ENCODE results near the gene STRN.
"Not testable (repeated sequence)": the region's sequence is repeated elsewhere in the genome, so short reads cannot be mapped to it uniquely, and the experiment has no call there.

STRN gene

DNA sequence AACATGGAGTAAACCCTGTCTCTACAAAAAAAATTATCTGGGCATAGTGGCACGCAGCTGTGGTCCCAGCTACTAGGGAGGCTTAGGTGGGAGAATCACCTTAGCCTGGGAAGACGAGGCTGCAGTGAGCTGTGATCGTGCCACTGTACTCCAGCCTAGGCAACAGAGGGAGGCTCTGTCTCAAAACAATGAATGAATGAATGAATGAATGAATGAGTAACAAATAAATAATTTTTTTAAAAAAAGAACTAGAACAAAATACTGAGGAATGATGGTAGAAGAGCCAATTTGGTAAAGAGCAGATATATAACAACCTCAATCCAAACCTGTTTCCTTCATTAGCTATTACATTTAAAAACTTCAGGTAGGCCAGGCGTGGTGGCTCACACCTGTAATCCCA is 60.1 kb downstream of the STRN start:
- no peak for DNase-seq

DNA sequence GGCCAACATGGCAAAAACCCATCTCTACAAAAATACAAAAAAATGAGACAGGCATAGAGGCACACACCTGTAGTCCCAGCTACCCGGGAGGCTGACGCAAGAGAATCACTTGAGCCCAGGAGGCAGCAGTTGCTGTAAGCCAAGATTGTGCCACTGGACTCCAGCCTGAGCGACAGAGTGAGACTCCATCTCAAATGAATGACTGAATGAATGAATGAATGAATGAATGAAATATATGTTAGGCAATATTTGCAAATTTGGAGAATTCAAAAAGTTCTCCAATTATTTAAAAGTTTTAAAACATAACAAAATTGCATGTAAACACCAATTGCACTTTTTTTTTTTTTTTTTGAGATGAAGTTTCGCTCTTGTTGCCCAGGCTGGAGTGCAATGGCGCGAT is 61.7 kb downstream of the STRN start:
- DNase-seq = no peak

DNA sequence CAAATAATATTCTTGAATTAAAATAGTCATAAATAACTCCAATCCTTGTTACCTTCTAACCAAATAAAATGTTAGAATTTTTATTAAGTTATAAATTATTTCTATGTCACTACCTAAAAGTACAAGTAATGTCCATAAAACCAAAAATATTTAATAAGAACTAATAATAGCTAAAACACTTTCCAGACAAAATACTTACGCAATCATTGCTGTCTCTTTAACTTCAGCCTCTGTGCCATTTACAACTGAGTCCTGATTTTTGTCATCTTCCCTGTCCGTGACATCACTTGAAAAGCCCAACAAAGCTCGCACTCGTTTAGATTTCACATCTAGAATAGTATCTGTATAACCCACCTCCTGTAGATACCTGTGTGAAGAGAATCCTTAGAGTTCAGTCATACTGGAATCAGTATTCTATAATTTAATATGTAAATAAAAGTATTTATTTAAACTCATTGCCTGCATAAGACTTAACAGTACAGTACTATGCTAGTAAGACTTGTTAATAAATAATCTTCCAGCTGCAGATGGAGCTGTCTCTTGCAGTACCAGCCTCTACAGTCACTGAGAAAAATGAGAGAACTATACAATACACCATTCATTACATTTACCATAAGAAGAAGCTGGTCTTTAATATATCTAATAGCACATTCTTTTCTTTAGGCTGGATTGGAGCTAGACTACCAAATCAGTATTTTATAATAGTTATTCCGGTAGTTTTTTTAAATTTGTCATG is 63.8 kb downstream of the STRN start:
- DNase-seq = no peak

DNA sequence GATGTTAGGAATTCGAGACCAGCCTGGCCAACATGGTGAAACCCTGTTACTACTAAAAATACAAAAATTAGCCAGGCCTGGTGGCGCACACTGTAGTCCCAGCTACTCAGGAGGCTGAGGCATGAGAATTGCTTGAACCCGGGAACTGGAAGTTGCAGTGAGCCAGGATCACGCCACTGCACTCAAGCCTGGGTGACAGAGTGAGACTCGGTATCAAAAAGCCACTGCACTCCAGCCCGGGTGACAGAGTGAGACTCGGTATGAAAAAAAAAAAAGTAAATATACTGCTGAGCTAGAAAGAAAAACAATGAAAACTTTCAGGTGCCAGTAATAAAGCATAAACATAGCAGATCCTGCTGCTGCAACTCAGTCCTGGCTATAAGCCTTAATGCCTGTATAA is 73.5 kb downstream of the STRN start:
- no peak for DNase-seq

DNA sequence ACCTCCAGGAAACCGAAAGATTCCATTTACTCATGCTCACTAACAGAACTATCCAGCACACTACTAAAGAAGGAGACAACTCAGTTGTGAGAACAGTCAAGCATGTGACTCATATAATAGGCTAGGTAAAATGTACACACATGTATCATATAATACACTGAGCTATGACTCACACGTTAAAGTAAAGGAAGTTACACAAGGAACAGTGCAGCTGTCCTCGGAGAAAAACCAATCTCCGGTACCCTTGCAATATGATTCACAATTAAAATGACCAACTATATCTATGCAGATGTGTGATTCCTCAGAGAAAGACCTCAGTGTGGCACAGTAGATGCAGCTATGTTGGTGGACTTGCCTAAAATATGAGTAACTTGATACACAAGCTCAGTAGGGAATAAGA is 76.5 kb downstream of the STRN start:
- no peak for DNase-seq

DNA sequence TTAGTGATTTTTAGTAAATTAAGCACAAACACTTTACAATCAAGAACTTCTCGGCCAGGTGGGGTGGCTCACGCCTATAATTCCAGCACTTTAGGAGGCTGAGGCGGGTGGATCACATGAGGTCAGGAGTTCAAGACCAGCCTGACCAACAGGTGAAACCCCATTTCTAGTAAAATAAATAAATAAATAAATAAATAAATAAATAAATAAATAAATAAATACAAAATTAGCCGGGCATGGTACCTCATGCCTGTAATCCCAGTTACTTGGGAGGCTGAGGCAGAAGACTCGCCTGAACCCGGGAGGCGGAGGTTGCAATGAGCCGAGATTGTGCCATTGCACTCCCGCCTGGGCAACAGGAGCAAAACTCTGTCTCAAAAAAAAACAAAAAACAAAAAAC is 79.2 kb downstream of the STRN start:
- DNase-seq = not testable (repeated sequence)

DNA sequence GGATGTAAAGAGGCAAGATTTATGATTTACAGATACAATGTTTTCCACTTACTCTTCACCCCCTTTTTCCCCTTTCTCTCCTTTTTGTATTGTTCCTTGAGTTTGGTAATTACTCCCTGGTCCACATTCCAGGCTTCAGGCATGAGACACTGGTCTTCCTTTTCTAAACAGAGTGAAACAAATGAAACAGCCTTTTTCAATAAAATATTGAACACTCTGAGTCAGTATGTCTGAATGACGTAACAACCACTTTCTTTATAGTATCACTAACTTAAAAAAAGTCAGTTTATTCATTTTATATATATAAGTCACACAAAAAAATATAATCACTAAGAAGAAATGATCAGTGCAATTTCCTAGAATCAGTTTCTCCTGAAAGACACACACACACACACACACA is 79.7 kb downstream of the STRN start:
- no peak for DNase-seq

DNA sequence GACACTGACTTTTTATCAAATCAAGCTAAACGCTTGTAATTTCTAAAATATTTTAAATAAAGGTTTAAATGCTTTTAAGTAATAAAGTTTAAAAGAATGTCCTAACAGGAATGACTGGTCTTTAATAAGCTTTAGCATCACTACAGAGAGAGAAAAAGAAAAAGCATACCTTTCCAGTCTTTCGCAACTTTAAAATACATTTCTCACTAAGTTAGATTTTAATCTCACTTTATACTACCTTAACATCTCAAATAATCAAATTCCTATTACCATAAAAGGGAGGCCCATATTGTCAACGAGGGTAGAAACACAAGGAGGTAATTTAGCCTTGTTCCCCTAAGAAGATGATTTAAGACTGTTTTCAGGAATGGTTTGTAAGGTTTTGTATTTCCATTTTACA is 80.7 kb downstream of the STRN start:
- DNase-seq = no peak

DNA sequence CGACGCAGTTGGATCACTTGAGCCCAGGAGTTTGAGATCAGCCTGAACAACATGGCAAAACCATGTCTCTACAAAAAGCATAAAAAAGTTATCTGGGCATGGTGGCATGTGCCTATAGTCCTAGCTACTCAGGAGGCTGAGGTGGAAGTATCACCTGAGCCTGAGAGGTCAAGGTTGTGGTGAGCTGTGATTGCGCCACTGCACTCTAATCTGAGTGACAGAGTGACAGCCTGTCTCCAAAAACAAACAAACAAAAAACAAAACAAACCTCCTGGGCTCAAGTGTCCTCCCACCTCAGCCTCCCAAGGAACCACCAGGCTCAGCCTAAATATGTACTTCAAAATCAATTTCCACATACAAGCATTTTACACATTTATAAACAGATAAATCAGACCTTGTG is 83.8 kb downstream of the STRN start:
- no peak for DNase-seq

DNA sequence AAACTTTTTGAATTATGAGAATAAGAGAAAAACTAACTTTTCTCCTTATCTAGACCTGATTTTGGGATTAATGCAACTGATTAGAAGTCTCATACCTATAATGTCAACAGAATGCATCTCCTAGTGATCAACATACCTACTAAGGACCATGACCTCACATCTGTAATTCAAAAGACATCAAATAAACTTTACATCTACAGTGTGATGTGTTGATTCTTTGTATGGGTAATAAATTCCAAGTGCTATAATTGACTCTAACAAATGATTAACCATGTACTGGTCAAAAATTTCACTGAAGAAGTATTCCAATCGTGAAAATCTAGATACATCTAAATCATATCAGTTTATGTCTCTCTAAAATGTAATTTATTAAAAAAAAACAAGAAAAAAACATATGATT is 84.5 kb downstream of the STRN start:
- DNase-seq = no peak

DNA sequence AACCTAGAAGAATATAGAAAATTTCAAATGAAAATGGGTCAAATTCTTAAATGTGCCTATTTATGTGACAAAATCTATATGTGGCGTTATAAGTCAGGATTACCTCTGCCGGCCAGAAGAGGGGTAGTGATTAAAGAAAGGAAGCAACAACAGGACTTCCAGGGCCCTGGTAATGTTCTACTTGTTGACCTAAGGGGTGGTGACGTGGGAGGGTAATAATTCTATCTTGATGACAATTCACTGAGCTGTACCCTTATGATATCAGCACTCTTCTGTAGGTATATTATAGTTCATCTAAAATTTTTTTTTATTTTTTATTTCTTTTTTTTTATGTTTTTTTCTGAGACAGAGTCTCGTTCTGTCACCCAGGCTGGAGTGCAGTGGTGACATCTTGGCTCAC is 87.9 kb downstream of the STRN start:
- DNase-seq = no peak

DNA sequence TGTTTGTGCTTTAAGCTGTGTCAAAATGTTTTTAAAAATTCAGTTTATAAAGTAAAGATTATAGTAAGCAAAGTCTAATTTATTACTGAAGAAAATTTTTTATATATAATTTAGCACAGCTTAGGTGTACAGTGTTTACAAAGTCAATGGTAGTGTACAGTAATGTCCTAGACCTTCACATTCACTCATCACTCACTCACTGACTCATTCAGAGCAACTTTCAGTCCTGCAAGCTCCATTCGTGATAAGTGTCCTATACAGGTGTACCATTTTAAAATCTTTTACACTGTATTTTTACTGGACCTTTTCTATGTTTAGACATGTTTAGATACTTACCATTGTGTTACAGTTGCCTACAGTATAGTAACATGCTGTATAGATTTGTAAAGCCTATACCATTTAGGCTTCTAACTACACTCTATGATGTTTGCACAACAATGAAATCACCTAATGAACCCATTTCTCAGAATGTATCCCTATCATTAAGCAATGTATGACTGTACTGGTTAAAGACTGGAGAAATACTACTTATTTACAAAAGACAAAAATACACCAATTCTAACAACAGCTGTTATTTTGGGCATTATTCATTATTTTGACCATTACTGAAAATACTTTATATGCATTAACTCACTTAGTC is 95.1 kb downstream of the STRN start:
- no peak for DNase-seq

DNA sequence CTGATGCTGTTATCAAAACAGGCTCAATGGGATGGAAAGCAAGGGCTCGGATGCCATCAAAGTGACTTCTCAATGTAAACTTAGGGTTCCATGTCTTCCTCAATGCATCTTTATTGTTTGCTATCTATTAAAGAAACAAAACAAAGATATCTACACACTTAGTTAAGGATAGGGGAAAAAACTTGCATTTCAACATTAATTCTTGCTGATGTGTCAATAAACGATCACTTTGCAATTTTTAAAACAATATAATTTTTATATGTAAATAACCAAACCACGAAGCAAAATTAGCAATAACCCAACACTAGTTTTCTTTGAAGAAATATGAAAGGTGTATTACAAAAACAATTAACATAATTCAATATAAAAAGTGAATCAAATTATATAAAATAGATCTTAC is 96.7 kb downstream of the STRN start:
- DNase-seq = no peak

DNA sequence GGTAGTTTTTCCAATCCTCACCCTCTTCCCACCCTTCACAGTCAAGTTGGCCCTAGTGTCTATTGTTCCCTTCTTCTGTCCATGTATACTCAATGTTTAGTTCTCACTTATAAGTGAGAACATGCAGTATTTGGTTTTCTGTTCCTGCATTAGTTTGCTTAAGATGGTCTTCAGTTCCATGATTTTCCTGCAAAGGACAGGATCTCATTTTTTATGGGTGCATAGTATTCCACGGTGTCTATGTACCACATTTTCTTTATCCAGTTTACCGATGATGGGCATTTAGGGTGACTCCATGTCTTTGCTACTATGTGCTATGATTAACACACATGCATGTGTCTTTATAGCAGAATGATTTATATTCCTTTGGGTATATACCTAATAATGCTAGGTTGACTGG is 104.4 kb downstream of the STRN start:
- no peak for DNase-seq

DNA sequence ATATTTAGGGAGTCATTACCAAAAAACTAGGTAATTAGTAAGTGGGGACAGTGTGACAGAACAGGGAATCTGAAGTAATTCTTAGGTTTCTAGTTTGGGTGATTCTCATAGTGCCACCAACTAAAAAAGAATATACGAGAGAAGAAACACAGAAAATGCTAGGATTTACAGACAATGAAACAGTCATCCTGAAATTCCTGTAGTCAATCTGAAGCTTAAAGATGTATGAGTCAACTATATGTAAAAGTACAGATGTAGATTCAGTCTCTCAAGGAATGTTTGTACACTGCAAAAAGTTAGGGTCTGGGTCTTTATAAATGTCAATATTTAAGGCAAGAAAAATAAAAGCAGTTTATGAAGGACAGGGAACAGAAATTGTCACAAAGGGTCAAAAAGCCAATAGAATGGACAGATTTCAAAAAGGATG is 107.0 kb downstream of the STRN start:
- no peak for DNase-seq

DNA sequence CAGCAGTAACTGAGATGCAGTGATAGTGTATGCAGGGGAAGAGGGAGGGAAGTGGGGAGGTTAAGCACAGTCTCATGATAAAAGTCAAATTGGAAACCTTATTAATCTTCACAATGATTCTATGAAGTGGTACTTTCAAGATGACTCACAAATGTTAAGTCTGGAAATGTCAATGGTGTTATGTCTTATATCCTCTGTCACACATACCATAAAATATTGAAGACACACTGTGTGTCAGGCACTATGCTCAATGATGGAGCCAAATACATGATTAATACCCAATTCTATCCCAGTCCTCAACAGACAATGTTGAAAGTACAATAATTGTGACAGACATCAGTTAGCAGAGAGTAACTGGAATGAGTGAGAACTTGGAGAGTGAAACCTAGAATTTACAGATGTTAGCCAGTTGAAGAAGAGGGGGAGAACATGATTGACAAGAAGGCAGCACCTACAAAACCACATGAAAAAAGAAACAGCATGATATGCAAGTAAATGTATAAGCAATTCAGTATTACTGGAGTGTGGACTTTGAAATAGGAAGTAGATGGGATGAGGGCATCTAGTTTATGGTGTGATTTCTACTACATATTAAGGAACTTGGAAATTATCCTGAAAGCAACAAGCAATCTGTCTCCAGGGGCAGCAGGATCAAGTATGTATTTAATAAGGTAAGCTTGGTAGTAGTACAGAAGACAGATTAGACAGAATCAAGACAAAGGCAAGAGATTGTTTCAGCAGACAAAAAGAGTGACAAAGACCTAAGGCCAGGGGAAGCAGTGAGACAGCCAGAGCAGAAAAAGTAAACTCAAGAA is 107.6 kb downstream of the STRN start:
- DNase-seq = no peak

DNA sequence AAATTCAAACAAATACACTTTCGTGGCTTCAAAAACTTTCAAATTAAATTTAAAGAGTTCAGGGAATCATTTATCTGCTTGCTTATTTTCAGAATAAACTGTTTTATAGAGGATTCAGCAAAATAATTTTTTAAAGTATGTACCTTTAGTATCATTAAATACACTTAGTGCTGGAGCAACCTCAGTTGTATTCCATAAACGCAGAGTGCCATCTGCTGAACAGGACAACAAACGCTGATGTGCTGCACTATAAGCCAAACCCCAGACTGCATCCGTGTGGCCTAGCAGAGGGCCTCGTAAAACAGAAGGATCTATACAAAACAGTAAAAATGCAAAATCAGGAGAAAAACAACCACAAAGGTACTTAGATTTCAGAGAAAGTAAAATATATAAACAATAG is 108.6 kb downstream of the STRN start:
- DNase-seq = no peak

DNA sequence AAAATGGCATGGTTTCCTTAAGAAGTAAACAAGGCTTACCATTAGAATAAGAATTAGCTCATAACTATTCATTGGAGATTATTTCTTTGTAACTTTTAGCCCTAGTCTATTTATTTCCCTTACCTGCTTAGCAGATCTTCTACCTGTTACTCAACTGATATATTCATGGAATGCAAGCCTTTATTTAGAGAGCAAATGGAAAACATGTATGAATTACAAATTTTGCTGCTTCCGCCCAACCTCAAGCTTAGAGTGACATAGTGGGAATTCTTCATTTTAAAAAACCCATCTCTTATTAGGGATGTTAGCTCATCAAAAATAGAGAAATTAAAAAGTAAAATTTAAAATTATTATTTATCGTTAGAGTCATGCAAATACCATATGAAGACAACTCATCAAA is 110.9 kb downstream of the STRN start:
- no peak for DNase-seq

DNA sequence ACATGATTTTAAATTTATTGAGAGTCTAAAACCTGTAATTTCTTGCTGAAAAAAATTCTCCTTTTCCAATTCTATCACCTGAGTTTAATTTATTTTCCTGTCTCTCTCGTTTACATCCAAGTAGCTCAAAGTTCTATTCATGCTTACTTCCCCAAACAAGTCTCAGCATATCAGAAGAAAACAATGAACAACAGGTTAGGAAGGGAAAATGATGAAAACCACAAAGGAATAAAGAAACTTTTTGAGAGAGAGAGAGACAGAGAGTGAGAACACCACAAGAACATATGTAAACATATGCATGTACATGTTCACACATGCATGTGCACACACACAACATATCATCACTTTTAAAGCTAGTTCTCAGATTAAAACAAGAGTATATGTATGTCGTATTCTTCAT is 112.1 kb downstream of the STRN start:
- no peak for DNase-seq

DNA sequence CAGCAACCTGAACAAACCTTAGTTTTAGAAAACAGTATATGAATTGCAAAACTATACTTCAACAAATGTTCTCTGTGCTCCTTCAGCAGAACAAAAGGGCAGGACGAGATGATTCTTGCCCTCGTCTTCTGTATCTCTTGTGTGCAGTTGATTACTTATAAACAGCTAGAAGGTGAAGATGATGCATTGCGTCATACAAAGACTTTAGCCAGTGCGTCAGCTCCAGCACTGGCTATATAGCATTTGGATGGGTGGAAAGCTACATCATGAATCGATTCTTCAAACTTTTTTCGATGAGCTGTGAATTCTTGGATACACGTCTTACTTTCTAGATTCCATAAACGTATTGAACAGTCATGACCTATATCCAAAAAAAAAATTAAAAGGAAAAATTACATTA is 117.1 kb downstream of the STRN start:
- DNase-seq = no peak

DNA sequence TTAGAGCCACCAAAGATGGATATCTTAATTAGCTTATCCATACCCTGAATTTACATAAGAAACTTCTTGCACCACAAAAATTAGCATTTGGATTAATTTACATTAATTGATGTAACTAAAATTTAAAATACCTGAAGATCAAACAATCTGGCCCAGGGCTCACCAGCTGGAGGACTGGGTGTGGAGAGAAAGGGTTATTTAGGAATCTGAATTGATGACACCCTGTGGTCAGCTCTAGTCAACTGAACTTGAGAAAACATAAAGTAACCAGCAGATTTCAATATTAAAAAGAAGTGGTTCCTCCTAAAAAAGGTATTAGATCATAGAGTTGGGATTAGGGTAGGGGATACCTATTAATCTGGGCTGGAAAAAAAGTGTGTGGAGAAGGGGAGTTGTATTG is 122.5 kb downstream of the STRN start:
- DNase-seq = no peak

DNA sequence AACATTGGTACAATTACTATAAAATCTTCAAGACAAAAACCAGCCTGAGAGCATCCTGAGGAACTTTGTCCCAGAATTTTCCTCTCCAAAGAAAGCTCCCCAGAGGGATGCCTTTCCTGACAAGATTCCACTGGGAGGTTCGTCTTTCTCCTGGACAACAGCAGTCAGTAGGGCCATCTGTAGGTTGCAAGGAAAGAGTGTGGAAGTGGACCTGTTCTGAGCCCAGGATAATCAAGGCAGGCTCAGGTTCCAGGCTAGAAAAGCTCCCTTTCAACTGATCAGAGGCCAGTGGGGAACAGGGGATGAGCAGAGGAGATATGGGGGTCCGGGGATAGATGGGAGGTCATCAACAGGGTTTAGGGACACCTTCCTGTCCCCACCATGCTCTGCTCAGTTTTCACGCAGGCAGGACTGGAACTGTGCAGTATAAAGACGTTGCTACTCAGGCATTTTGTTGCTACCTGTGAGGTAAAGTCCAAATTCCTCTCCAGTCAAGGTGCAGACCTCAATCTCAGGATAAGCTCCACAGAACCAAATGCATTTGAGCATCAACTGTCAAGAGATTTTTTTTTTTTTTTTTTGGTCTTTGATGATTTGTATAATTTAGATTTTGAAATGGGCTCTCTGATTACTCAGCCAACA is 126.2 kb downstream of the STRN start:
- no peak for DNase-seq

DNA sequence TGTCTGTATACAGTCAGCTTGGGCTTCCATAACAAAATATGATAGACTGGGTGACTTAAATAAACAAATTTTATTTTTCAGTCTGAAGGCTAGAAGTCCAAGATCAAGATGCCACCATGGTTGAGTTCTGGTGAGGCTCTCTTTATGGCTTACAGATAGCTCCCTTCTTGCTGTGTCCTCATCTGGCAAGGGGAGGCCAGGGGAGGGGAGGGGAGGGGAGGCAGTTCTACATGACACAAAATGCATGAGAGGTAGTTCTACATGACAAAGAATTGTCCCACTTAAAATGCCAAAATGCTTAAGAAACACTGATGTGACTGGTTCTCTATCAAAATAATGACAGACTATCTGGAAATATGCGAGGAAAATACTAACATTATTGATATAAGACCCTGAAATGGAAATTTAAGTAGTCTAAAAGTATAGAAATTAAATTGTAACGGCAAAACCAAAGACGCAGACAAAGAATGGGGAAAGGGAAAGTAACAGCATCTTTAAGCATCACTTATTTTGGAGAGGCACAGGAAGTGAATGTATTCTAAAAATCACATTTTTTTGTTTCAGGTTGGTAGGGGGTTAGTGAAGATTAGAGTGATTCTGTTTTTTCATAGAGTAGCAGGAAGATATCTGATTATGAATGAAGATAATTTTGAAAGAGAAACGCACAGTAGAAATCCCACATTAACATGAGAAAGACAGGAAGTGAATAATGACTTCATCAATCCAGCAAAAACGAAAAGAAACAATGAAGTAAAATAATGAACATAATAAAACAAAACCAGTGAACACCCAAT is 131.4 kb downstream of the STRN start:
- no peak for DNase-seq
